ENCODE measurements around the gene CYREN.
A peak's percentile ranks its signal among the peaks of the same experiment; 100 is the strongest.

DNA sequence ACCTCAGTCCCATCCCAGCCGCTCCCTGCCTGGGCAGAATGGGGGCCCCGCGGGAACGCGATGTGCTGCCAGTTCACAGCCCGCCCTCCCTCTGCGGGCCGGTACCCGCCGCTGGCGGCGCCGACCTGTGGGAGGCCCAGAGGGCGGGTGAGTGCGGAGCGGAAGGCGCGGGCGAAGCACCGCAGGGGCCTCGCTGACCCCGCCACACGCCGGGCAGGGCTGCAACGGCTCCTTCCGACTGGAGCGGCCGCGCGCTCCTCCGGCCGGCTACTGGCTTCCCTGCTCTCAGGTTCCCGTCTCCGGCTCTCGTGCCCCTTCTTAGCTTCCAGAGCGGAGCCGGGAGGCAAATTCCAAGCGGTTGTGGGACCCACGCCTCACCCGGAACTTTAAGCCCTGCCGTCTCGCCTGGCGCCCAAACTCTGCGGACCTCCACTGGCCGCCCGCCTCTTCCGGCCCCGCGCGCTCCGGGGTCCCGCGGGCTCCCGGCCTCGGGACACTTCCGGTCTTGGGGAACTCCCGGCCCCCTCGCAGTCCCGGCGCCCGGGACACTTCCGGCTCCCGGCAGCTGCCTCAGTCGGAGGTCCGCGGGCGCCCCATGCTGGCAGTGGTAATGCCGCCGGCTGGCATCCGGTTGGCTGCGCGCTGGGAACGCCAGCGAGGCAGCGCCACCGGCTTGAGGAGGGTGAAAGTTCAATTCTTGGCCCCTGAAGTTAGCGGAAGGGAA, at the start of gene CYREN:
- TF ChIP-seq CTCF (conservative IDR thresholded peaks at IDR 0.05; ENCODE audit: low read length), result peak; percentile 80
- no peak for TF ChIP-seq EZH2phosphoT487 (IDR thresholded peaks at IDR 0.05; ENCODE audit: borderline replicate concordance, low read depth, low read length)
